HG03442 (cell line): ENCODE measurements around the gene PDF.
"Not testable (repeated sequence)": the region's sequence is repeated elsewhere in the genome, so short reads cannot be mapped to it uniquely, and the experiment has no call there.

Experiments
- ATAC-seq: cut with Tn5 transposase; IDR thresholded peaks from one replicate; pipeline ENCODE4 v1.9.1; 2021; ENCODE audit warnings: mild to moderate bottlenecking, moderate library complexity; ENCODE audit not compliant: unreplicated experiment

Gene PDF

GRCh38 chr16:69330286-69331109 is at the start of gene PDF:
Gene PDF (minus strand): TSS chr16:69330588. CDS start chr16:69330570, 18 bp downstream.
- peak; percentile 90 for ATAC-seq

GRCh38 chr16:69378760-69379159 is 48.4 kb upstream of the PDF start:
- no peak for ATAC-seq

GRCh38 chr16:69378036-69378435 is 47.6 kb upstream of the PDF start:
- no peak for ATAC-seq

GRCh38 chr16:69376393-69377059 is 46.1 kb upstream of the PDF start:
- no peak for ATAC-seq

- no peak for ATAC-seq
These were observed 42.6 kb upstream of the PDF start for GRCh38 chr16:69373019-69373418.

GRCh38 chr16:69371564-69371963 is 41.2 kb upstream of the PDF start:
- ATAC-seq, result no peak

GRCh38 chr16:69368866-69369265 is 38.5 kb upstream of the PDF start:
- no peak for ATAC-seq

- no peak for ATAC-seq
These were observed 37.6 kb upstream of the PDF start for GRCh38 chr16:69367980-69368379.

GRCh38 chr16:69366431-69366830 is 36.0 kb upstream of the PDF start:
- no peak for ATAC-seq

GRCh38 chr16:69365901-69366300 is 35.5 kb upstream of the PDF start:
- ATAC-seq, result no peak

- no peak for ATAC-seq
These were observed 33.7 kb upstream of the PDF start for GRCh38 chr16:69364088-69364487.

- ATAC-seq, result no peak
These were observed 32.9 kb upstream of the PDF start for GRCh38 chr16:69363281-69363717.

- not testable (repeated sequence) for ATAC-seq
These were observed 29.7 kb upstream of the PDF start for GRCh38 chr16:69360070-69360469.

- no peak for ATAC-seq
These were observed 21.1 kb upstream of the PDF start, which contains the start of gene TMED6 for GRCh38 chr16:69351309-69352027. Gene TMED6 (minus strand): TSS chr16:69351786. CDS start chr16:69351753, 33 bp downstream.

- no peak for ATAC-seq
These were observed 20.2 kb upstream of the PDF start for GRCh38 chr16:69350536-69351133.

GRCh38 chr16:69349536-69349935 is 19.1 kb upstream of the PDF start:
- ATAC-seq, result no peak

- ATAC-seq, result no peak
These were observed 17.8 kb upstream of the PDF start for GRCh38 chr16:69348222-69348621.

- ATAC-seq, result no peak
These were observed 16.3 kb upstream of the PDF start for GRCh38 chr16:69346683-69347082.

- no peak for ATAC-seq
These were observed 15.5 kb upstream of the PDF start for GRCh38 chr16:69345923-69346322.

GRCh38 chr16:69344171-69344570 is 13.8 kb upstream of the PDF start:
- ATAC-seq, result no peak

GRCh38 chr16:69340095-69340644 is 9.8 kb upstream of the PDF start:
- no peak for ATAC-seq
